Measurements from ENCODE around the gene USH1C. TPM values are rescaled to one million over a fixed set of nuclear protein-coding genes. Genes with fewer than 3 reads are reported as not detected.

Gene USH1C
- total and polyA plus RNA-seq, 8 donors, result 3.5 to 44.3 (median 8.6) TPM

DNA sequence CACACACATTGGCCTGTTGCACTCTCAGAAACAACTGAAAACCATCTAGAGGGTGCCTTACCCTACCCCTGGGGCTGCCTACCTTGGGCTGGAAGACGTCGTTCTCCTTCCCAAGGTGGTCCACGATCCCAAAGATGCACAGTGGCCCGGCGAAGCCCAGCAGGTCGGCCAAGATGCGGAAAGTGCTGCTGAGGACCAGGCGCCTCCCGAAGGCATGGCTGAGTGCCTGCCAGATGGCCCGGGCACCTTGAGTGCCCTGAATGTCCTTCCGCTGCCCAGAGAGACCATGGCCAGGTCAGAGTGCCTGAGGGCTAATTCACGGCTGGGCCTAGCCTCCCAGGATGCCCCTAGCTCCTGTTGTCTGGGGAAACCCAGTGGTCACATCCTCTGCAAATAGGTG lies 83.8 kb downstream of the USH1C start:
- ATAC-seq (peak in 1 of 4 donors; percentile 27), DNase-seq (no peak), FAIRE-seq (no peak)
- Histone ChIP-seq H3K27me3 (no peaks in the 10 kb centered on the region), H3K36me3 (no peaks in the 10 kb centered on the region), H3K4me1 (no peaks in the 10 kb centered on the region), H3K27ac (no peak overlapping the region), H3K4me3 (no peak overlapping the region), H3K9me3 (no peaks in the 10 kb centered on the region)
- no peak for TF ChIP-seq CTCF (IDR thresholded peaks at IDR 0.05)
- intact Hi-C loops (cut with DNase I), result no loop called here
- 88 to 92% methylated on average over 12 of the region's 12 CpGs for WGBS, 2 donors

- 59 to 67% methylated on average over 9 of the region's 9 CpGs for WGBS, 2 donors
- intact Hi-C loops (cut with DNase I), result no loop called here
- DNase-seq (no peak), ATAC-seq (no peak), FAIRE-seq (no peak)
- Histone ChIP-seq H3K4me3 (no peak overlapping the region), H3K4me1 (no peaks in the 10 kb centered on the region), H3K27me3 (no peaks in the 10 kb centered on the region), H3K27ac (no peak overlapping the region), H3K9me3 (no peaks in the 10 kb centered on the region), H3K36me3 (no peaks in the 10 kb centered on the region)
- no peak for TF ChIP-seq CTCF (IDR thresholded peaks at IDR 0.05)
Observed at GRCh38 chr11:17459236-17459896, 84.8 kb downstream of the USH1C start.

DNA sequence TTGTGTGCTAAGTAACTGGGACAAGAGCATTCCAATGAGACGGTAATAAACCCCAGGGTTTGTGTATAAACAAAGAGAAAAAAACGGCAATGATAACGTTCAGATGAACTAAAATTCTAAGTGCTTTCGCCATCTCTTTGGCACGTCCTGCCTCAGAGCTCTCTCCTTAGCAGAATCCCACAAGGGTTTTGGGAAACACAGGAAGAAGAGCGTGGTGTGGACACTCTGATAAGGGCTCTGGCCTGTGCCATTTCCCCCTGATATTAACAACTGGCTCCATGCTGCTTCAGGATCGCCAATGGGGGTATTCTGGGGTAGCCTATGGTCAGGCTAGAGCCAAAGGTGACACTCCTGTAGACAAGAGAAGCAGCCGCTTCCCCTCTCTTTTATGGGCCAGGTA lies 85.9 kb downstream of the USH1C start:
- H3K4me1 ChIP-seq, result no peaks in the 10 kb centered on the region
- intact Hi-C loops (cut with DNase I), result no loop called here
- no peak overlapping the region for H3K27ac ChIP-seq
- DNase-seq, result no peak
- H3K9me3 ChIP-seq, result no peaks in the 10 kb centered on the region
- H3K4me3 ChIP-seq, result no peak overlapping the region
- 52 to 60% methylated on average over 8 of the region's 8 CpGs for WGBS, 2 donors
- no peak for FAIRE-seq
- ATAC-seq, result peak in 2 of 4 donors; percentile 31 to 36
- H3K36me3 ChIP-seq, result no peaks in the 10 kb centered on the region
- TF ChIP-seq CTCF (IDR thresholded peaks at IDR 0.05), result no peak
- no peaks in the 10 kb centered on the region for H3K27me3 ChIP-seq

GRCh38 chr11:17457396-17458173 lies 86.6 kb downstream of the USH1C start:
- Histone ChIP-seq H3K4me1 (no peaks in the 10 kb centered on the region), H3K36me3 (no peaks in the 10 kb centered on the region), H3K4me3 (no peak overlapping the region), H3K9me3 (no peaks in the 10 kb centered on the region), H3K27me3 (no peaks in the 10 kb centered on the region), H3K27ac (no peak overlapping the region)
- FAIRE-seq (no peak), DNase-seq (no peak), ATAC-seq (peak in 2 of 4 donors; percentile 6 to 15)
- TF ChIP-seq CTCF (IDR thresholded peaks at IDR 0.05), result no peak
- intact Hi-C loops (cut with DNase I), result no loop called here
- WGBS, 2 donors, result 64 to 73% methylated on average over 8 of the region's 8 CpGs

DNA sequence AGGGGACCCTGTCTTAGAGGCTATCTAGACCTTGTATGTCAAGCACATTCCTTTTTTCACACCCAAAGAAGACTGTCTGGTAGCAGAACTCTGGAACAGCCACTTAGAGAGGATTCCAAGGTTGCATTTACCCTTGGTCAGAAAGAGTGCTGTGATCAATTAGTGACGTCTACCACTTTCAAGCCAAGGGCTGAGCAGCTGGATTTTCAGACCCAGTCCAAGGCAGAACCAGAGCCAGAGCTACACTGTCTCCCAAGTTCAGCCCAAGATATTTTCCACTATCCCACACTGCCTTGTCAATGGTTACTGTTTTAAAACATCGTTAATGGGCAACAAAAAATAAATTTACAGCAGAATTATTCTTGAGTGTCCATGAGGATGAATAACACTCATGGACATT lies 91.5 kb downstream of the USH1C start:
- no peak for ATAC-seq
- no peak overlapping the region for H3K4me3 ChIP-seq
- no peaks in the 10 kb centered on the region for H3K4me1 ChIP-seq
- FAIRE-seq, result no peak
- no peak overlapping the region for H3K27ac ChIP-seq
- no peaks in the 10 kb centered on the region for H3K27me3 ChIP-seq
- intact Hi-C loops (cut with DNase I), result no loop called here
- TF ChIP-seq CTCF (IDR thresholded peaks at IDR 0.05), result no peak
- H3K36me3 ChIP-seq, result no peaks in the 10 kb centered on the region
- no peak for DNase-seq
- H3K9me3 ChIP-seq, result no peaks in the 10 kb centered on the region
- 75 to 83% methylated on average over 2 of the region's 2 CpGs for WGBS, 2 donors
